Endothelial cell of umbilical vein (primary cell): ENCODE results near the gene SEMA4D. TPM values are rescaled to one million over a fixed set of nuclear protein-coding genes. Genes with fewer than 3 reads are reported as not detected.

Experiments
- BruUV-seq: library from RNA; stranded (reverse); fragments of 400-500 nt; replicated peaks from 2 replicates; lab custom pipeline; 2021; lab: Mats Ljungman, UMichigan
- CTCF ChIA-PET: fragments of 300-600, 350-600 bp; sonication (Branson Sonifier 250); formaldehyde crosslinking; loops from one replicate; lab custom pipeline; 2021; ENCODE audit warnings: antibody characterized with exemption, inconsistent platforms; lab: Charles Lee
- POLR2A ChIA-PET: fragments of 300-600, 350-600 bp; sonication (Branson Sonifier 250); formaldehyde crosslinking; loops from one replicate; lab custom pipeline; 2021; ENCODE audit warnings: antibody characterized with exemption, inconsistent platforms; lab: Charles Lee
- DNase-seq: peaks from one replicate; pipeline ENCODE4 v3.0.0-alpha.2; 2011; ENCODE audit warnings: low read depth, low spot score
- FAIRE-seq: peaks from 2 replicates; lab custom pipeline; 2011; peaks lifted over from hg19 to GRCh38; lab: Jason Lieb, UNC
- H2AFZ ChIP-seq: 2 replicates; pipeline ENCODE4 v1.6.0; 2012; ENCODE audit warnings: low read depth, low read length, control low read depth, inconsistent platforms
- H3K27ac ChIP-seq: 2 replicates; pipeline ENCODE4 v1.5.1; 2011; ENCODE audit warnings: low read depth, mild to moderate bottlenecking, control low read depth, low read length, moderate library complexity; ENCODE audit not compliant: insufficient read depth
- H3K27me3 ChIP-seq, 2 experiments: 2 replicates each; pipeline versions ENCODE4 v1.6.0 to v1.6.1; 2011; ENCODE audit warnings: low read length in 2 of 2, mixed read lengths in 1 of 2; ENCODE audit not compliant: control insufficient read depth in 2 of 2, insufficient read depth in 2 of 2
- H3K36me3 ChIP-seq, 2 experiments: 2 replicates in 1 of 2; 3 replicates in 1 of 2; pipeline ENCODE4 v1.5.1; 2011; ENCODE audit warnings: low read length in 2 of 2, mild to moderate bottlenecking in 1 of 2, moderate library complexity in 1 of 2; ENCODE audit not compliant: control insufficient read depth in 2 of 2, insufficient read depth in 2 of 2; ENCODE audit errors: extremely low read depth in 1 of 2
- H3K4me1 ChIP-seq: 3 replicates; pipeline ENCODE4 v1.5.1; 2011; ENCODE audit warnings: mild to moderate bottlenecking, low read length; ENCODE audit not compliant: control insufficient read depth, insufficient read depth; ENCODE audit errors: extremely low read depth
- H3K4me2 ChIP-seq: 2 replicates; pipeline ENCODE4 v1.6.1; 2011; ENCODE audit warnings: low read length, control low read depth, mixed read lengths; ENCODE audit not compliant: insufficient read depth
- H3K4me3 ChIP-seq, 3 experiments: fragments of 200-600 bp in 1 of 3; sonication (generic), shearing (Covaris generic) in 1 of 3; replicated peaks in 1 of 3; 2 replicates each; pipeline ENCODE4 v1.5.1; 2011 to 2016; ENCODE audit warnings: control low read depth in 3 of 3, low read length in 3 of 3, mild to moderate bottlenecking in 2 of 3, inconsistent platforms in 1 of 3, low read depth in 1 of 3, moderate library complexity in 1 of 3; ENCODE audit not compliant: insufficient read depth in 1 of 3
- H3K79me2 ChIP-seq: 2 replicates; pipeline ENCODE4 v1.6.0; 2012; ENCODE audit warnings: low read length, inconsistent platforms; ENCODE audit not compliant: control insufficient read depth, insufficient read depth
- H3K9ac ChIP-seq: replicated peaks from 2 replicates; pipeline ENCODE3; 2011; ENCODE audit warnings: low read length, control low read depth; ENCODE audit not compliant: insufficient read depth; ENCODE audit errors: extremely low read depth
- H3K9me1 ChIP-seq: replicated peaks from 3 replicates; pipeline ENCODE4 v1.6.0; 2011; ENCODE audit warnings: mild to moderate bottlenecking, low read length; ENCODE audit not compliant: control insufficient read depth, insufficient read depth; ENCODE audit errors: extremely low read depth
- H3K9me3 ChIP-seq: replicated peaks from 2 replicates; pipeline ENCODE4 v1.5.1; 2012; ENCODE audit warnings: low read length, inconsistent platforms; ENCODE audit not compliant: control insufficient read depth, insufficient read depth
- H4K20me1 ChIP-seq: replicated peaks from 2 replicates; pipeline ENCODE3; 2011; ENCODE audit warnings: mild to moderate bottlenecking, low read length; ENCODE audit not compliant: control insufficient read depth, insufficient read depth; ENCODE audit errors: extremely low read depth
- EZH2 ChIP-seq: IDR thresholded peaks from 2 replicates; pipeline ENCODE4 v1.6.1; 2012; ENCODE audit warnings: borderline replicate concordance, low read depth, mild to moderate bottlenecking, moderate library complexity, low read length, inconsistent platforms; ENCODE audit not compliant: severe bottlenecking
- FOS ChIP-seq: IDR thresholded peaks from 2 replicates; pipeline ENCODE4 v1.6.1; 2011; ENCODE audit warnings: mild to moderate bottlenecking, low read length, moderate library complexity, borderline replicate concordance; ENCODE audit not compliant: insufficient read depth
- GATA2 ChIP-seq: IDR thresholded peaks from 2 replicates; pipeline ENCODE4 v1.7.0; 2011; ENCODE audit warnings: low read depth, mild to moderate bottlenecking, moderate library complexity, mixed read lengths, low read length; ENCODE audit not compliant: insufficient read length, insufficient read depth
- JUN ChIP-seq: IDR thresholded peaks from 2 replicates; pipeline ENCODE4 v1.6.1; 2011; ENCODE audit warnings: borderline replicate concordance, low read depth; ENCODE audit not compliant: insufficient read length, insufficient read depth
- MAX ChIP-seq: IDR thresholded peaks from 2 replicates; pipeline ENCODE4 v1.6.1; 2011; ENCODE audit not compliant: insufficient read depth, insufficient read length
- MYC ChIP-seq: IDR thresholded peaks from one replicate; pipeline ENCODE4 v1.6.1; 2011; ENCODE audit warnings: mild to moderate bottlenecking, low read depth, low read length
- POLR2A ChIP-seq: IDR thresholded peaks from 2 replicates; pipeline ENCODE4 v1.6.1; 2012; ENCODE audit warnings: low read depth, mild to moderate bottlenecking, control low read depth, low read length
- POLR2AphosphoS5 ChIP-seq: IDR thresholded peaks from 2 replicates; pipeline ENCODE4 v1.6.1; 2012; ENCODE audit warnings: low read depth, mild to moderate bottlenecking, control low read depth, low read length, moderate library complexity; ENCODE audit not compliant: insufficient read depth
- dilution Hi-C: fragments of 300-500 bp; cut with MboI; formaldehyde crosslinking; loops from one replicate; pipeline ENCODE4 v1.15.0; 2019; ENCODE audit warnings: low sequenced_read_pairs; ENCODE audit not compliant: extremely low pct_ligation_motif_present
- intact Hi-C: fragments of 100-400 bp; cut with micrococcal nuclease; formaldehyde crosslinking; loops from one replicate; pipeline ENCODE4 v1.10.0; 2022
- polyA plus RNA-seq, 4 experiments: library from polyadenylated mRNA; depleted of rRNA in 3 of 4; stranded (reverse) in 3 of 4; unstranded in 1 of 4; fragments of >200 nt; gene quantifications; 2 replicates each; pipeline versions ENCODE4 v1.2.1 to v1.2.3, GENCODE V29; 2011 to 2012; ENCODE audit warnings: missing spikeins in 1 of 4
- total RNA-seq: library from RNA; stranded (reverse); gene quantifications from 2 replicates; pipeline ENCODE4 v1.2.3, GENCODE V29; 2021

The SEMA4D gene
- total and polyA plus RNA-seq, 2 donors (not counting 3 experiments of a cell fraction or from before 2014, with no cell fraction given): 3.9 to 15.7 TPM

GRCh38 chr9:89361031-89361430, 136.9 kb downstream of the SEMA4D start:
- no TSS peak for BruUV-seq

GRCh38 chr9:89360465-89360864, 137.4 kb downstream of the SEMA4D start:
- Histone ChIP-seq H3K36me3 (peaks cover 9 to 24% of the 10 kb centered on the region in 2 experiments), H3K79me2 (no peaks in the 10 kb centered on the region), H3K4me3 (no peak overlapping the region), H3K27me3 (no peaks in the 10 kb centered on the region), H2AFZ (no peak overlapping the region), H4K20me1 (no peaks in the 10 kb centered on the region), H3K27ac (no peak overlapping the region), H3K4me2 (no peak overlapping the region), H3K9me1 (no peaks in the 10 kb centered on the region), H3K4me1 (peaks cover 7% of the 10 kb centered on the region), H3K9me3 (no peaks in the 10 kb centered on the region), H3K9ac (no peak overlapping the region)
- POLR2A ChIA-PET: no interaction called here
- DNase-seq (no peak), FAIRE-seq (peak; percentile 46)
- TF ChIP-seq JUN: no peak
- TF ChIP-seq GATA2: no peak
- no peak for TF ChIP-seq POLR2AphosphoS5
- TF ChIP-seq FOS: no peak
- TF ChIP-seq EZH2: no peak
- no peak for TF ChIP-seq MYC
- no peak for TF ChIP-seq POLR2A
- no peak for TF ChIP-seq MAX
- intact Hi-C loops (no loop called here), dilution Hi-C loops (no loop called here)
- CTCF ChIA-PET: interaction anchor here (0.9 to 6.5 kb wide), 4 partner anchors 35 to 215 kb away, joined by 3 to 62 read pairs (median 6); partner anchors contain the start of gene SECISBP2
- no TSS peak for BruUV-seq

More at GRCh38 chr9:89361031-89361430, 136.9 kb downstream of the SEMA4D start:
- no peaks in the 10 kb centered on the region for H3K9me3 ChIP-seq
- H3K4me1 ChIP-seq: peaks cover 7% of the 10 kb centered on the region
- H3K27me3 ChIP-seq: no peaks in the 10 kb centered on the region
- no peak for DNase-seq
- no peaks in the 10 kb centered on the region for H4K20me1 ChIP-seq
- H3K4me2 ChIP-seq: no peak overlapping the region
- intact Hi-C loops (loop anchor here (1.0 kb wide), 1 partner anchor 188 kb away; no protein-coding TSS in a partner anchor), dilution Hi-C loops (no loop called here)
- no peaks in the 10 kb centered on the region for H3K9me1 ChIP-seq
- H3K4me3 ChIP-seq: no peak overlapping the region
- no peak for TF ChIP-seq MAX
- TF ChIP-seq FOS: no peak
- no peak for TF ChIP-seq POLR2A
- H2AFZ ChIP-seq: no peak overlapping the region
- ChIA-PET CTCF (interaction anchor here (1.3 to 6.5 kb wide), 3 partner anchors 42 to 214 kb away, joined by 3 to 62 read pairs (median 9); partner anchors contain the start of gene SECISBP2), POLR2A (no interaction called here)
- no peak overlapping the region for H3K9ac ChIP-seq
- H3K79me2 ChIP-seq: no peaks in the 10 kb centered on the region
- FAIRE-seq: no peak
- no peak overlapping the region for H3K27ac ChIP-seq
- peaks cover 9 to 24% of the 10 kb centered on the region in 2 experiments for H3K36me3 ChIP-seq
